ENCODE results near the gene LECT2. TPM values are rescaled to one million over a fixed set of nuclear protein-coding genes. Genes with fewer than 3 reads are reported as not detected.

Gene LECT2
- total and polyA plus RNA-seq, 8 donors: not detected

DNA sequence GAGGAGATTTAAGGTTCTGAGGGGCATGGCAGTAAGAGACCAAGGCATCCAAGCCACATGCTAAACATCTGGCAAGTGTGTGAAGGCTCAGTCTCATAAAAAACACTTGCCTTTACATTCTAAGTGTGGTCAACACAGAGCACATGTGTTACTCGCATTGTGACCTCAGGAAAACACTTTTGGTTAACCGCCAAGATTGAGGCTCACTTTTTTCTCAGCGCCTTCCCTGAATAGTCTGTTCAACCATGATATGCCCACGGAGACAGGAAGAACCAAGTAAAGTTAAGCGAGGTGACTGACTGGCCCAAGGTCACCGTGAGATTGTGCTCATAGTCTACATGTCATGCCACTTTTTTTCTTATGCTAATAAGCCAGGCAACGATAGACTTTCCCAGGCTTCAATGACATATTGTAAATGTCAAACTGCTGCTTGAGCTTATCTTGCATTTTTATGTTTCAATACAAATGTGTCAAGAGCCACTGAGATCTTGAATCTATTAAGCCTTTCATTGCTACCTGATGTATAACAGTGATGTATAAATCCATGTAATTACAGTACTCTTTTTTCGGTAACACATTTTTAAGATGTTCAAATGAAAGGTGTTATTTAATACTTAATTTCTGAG lies 38.0 kb downstream of the LECT2 start:
- Histone ChIP-seq H3K27me3 (peaks cover 0 to 53% (median 0%) of the 10 kb centered on the region in 3 donors), H3K4me1 (no peaks in the 10 kb centered on the region), H3K36me3 (no peaks in the 10 kb centered on the region), H3K27ac (no peak overlapping the region), H3K4me3 (no peak overlapping the region), H3K9me3 (no peaks in the 10 kb centered on the region)
- WGBS, 5 donors: 65 to 78% (median 68%) methylated on average over 8 of the region's 8 CpGs
- intact Hi-C loops (cut with DNase I; ENCODE audit: low total_unique reads): no loop called here
- DNase-seq: no peak
- TF ChIP-seq CTCF (IDR thresholded peaks at IDR 0.05): no peak
- no peak for TF ChIP-seq EP300 (IDR thresholded peaks at IDR 0.05)
- TF ChIP-seq POLR2AphosphoS5 (IDR thresholded peaks at IDR 0.05): no peak
- TF ChIP-seq POLR2A (IDR thresholded peaks at IDR 0.05): no peak

DNA sequence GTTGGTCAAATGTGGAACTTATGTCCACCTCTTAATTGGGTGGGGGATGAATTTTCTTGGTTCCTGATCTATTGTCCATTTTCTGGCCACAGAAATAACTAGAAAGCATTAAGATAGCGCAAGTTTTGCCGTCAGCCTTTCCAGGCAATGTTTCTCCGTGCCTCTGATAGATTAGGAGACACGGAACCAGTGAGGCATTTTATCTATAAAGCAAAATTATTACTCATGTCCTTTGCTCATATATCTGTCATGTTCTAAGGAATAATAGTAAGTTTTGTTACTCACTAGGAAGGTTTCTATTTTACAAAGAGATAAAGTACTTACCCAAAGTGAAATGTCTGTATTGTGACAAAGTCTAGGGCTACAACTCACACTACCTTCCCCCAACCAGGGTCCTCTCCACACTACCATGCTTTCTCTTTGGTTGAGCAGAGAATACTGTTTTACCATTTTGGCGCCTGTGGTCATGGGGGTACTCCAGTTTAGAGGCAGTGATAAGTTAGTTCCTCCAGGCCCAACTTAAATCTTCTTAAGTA lies 39.2 kb downstream of the LECT2 start:
- intact Hi-C loops (cut with DNase I; ENCODE audit: low total_unique reads): no loop called here
- Histone ChIP-seq H3K27me3 (peaks cover 0 to 63% (median 0%) of the 10 kb centered on the region in 3 donors), H3K4me1 (no peaks in the 10 kb centered on the region), H3K4me3 (no peak overlapping the region), H3K36me3 (no peaks in the 10 kb centered on the region), H3K27ac (no peak overlapping the region), H3K9me3 (no peaks in the 10 kb centered on the region)
- no peak for TF ChIP-seq POLR2AphosphoS5 (IDR thresholded peaks at IDR 0.05)
- no peak for DNase-seq
- WGBS, 5 donors: 75 to 90% (median 84%) methylated on average over 5 of the region's 5 CpGs

DNA sequence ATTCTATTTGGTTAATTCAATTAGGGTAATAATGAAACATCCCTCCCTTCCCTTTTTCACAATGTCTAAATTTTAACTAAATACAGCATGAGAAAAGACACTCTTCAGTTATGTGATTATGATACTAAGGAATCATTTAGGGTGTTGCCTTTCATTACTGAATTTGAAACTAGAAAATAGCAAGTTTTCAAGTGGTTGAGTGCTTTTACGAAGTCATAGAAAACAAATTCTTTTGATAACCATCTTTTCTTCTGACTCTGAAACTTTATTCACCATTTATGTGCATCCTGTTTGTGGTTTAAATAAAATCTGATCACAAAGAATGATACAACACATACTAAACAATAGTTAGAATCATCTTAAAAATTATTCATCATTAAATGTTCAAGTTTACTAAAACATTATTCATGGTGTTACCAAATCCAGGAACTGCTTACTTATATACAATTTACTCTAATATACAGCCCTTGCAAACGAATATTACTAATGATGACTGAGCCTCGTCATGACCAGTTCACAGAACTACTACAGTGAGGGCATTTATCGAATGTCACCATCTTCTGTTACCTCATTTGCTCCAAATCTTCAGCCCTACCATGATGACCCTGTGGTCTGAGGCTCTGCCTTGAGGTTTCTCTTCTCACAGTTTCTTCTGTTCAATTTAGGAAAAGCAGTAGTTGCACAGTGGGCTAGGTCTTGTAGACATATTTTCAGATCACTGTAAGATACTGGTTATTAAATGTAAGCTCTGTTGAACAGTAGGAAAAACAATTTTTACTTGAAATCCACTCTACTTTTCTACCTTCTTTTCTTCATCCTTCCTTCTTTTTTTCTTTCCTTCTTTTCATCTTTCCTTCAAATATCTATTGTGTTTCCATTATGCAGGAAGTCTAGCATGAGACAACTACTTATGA lies 40.8 kb downstream of the LECT2 start:
- Histone ChIP-seq H3K9me3 (no peaks in the 10 kb centered on the region), H3K27ac (no peak overlapping the region), H3K4me1 (no peaks in the 10 kb centered on the region), H3K27me3 (peaks cover 0 to 72% (median 8%) of the 10 kb centered on the region in 3 donors), H3K36me3 (no peaks in the 10 kb centered on the region), H3K4me3 (no peak overlapping the region)
- no peak for DNase-seq
- WGBS, 5 donors: 53 to 70% (median 61%) methylated on average over 4 of the region's 4 CpGs
- TF ChIP-seq POLR2A (IDR thresholded peaks at IDR 0.05) (no peak), EP300 (IDR thresholded peaks at IDR 0.05) (no peak), POLR2AphosphoS5 (IDR thresholded peaks at IDR 0.05) (no peak), CTCF (IDR thresholded peaks at IDR 0.05) (no peak)
- intact Hi-C loops (cut with DNase I; ENCODE audit: low total_unique reads): no loop called here

DNA sequence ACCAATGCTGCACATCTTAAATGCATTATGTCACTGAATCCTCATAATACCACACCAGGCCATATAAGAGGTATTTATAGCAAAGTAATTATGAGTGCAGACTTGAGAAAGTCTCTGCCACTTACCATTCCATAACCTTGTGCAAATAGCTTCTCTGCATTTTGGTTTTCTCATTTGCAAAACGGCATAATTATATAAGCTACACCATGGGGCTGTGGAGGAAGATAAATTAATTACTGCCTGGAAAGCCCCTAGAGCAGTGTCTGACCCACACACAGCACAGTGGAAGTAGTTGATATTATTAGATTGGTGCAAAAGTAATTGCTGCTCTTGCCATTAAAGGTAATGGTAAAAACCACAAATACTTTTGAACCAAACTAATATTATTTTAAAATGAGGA lies 49.6 kb downstream of the LECT2 start:
- 60 to 75% (median 71%) methylated on average over 1 of the region's 1 CpG for whole genome bisulfite sequencing, 5 donors
- no peaks in the 10 kb centered on the region for H3K9me3 ChIP-seq

More for the DNA sequence above, 49.6 kb downstream of the LECT2 start:
- TF ChIP-seq EP300 (IDR thresholded peaks at IDR 0.05) (no peak), POLR2A (IDR thresholded peaks at IDR 0.05) (no peak), POLR2AphosphoS5 (IDR thresholded peaks at IDR 0.05) (no peak), CTCF (IDR thresholded peaks at IDR 0.05) (no peak)
- Histone ChIP-seq H3K27me3 (peaks cover 0 to 43% (median 8%) of the 10 kb centered on the region in 3 donors), H3K27ac (no peak overlapping the region), H3K4me3 (no peak overlapping the region), H3K4me1 (no peaks in the 10 kb centered on the region), H3K36me3 (no peaks in the 10 kb centered on the region)
- no peak for DNase-seq
- intact Hi-C loops (cut with DNase I; ENCODE audit: low total_unique reads): no loop called here
